Right lobe of liver (tissue), 6 donors: ENCODE data around the gene GRB10. TPM values are rescaled to one million over a fixed set of nuclear protein-coding genes. Genes with fewer than 3 reads are reported as not detected.

Experiments
- ATAC-seq, 4 donors: fragments of 200-7000 bp; cut with Tn5 transposase; one replicate each; pipeline ENCODE4 v1.9.1; 2020; ENCODE audit warnings: mild to moderate bottlenecking in 4 of 4, moderate library complexity in 4 of 4
- DNase-seq, 3 donors: peaks; one replicate each; pipeline ENCODE4 v3.0.0-alpha.2; 2020
- H3K27ac ChIP-seq, 3 donors: fragments of 200-600 bp; one replicate each; pipeline ENCODE4 v1.8.0; 2022
- H3K27me3 ChIP-seq, 2 donors: fragments of 200-600 bp; one replicate each; pipeline ENCODE4 v1.8.0; 2022
- H3K36me3 ChIP-seq, 4 donors: fragments of 200-600 bp; sonication (generic) in 1 of 4; one replicate each; pipeline versions ENCODE4 v1.5.1 to v1.8.0; 2017 to 2022; ENCODE audit warnings: control low read depth in 1 of 4
- H3K4me1 ChIP-seq, 4 donors: fragments of 200-600 bp; sonication (generic) in 1 of 4; one replicate each; pipeline versions ENCODE4 v1.5.1 to v1.8.0; 2017 to 2022; ENCODE audit warnings: control low read depth in 1 of 4
- H3K4me3 ChIP-seq, 3 donors: fragments of 200-600 bp; one replicate each; pipeline ENCODE4 v1.8.0; 2022
- H3K9me3 ChIP-seq, 4 donors: fragments of 200-600 bp; sonication (generic) in 1 of 4; one replicate each; pipeline versions ENCODE4 v1.5.1 to v1.8.0; 2017 to 2022; ENCODE audit warnings: control low read depth in 1 of 4
- CTCF ChIP-seq, 4 donors: fragments of 200-600 bp in 3 of 4; fragments of 450-650 bp in 1 of 4; IDR thresholded peaks; one replicate each; pipeline versions ENCODE4 v1.5.1 to v1.8.0; 2016 to 2022; ENCODE audit warnings: antibody characterized with exemption in 4 of 4, mild to moderate bottlenecking in 2 of 4
- POLR2A ChIP-seq: fragments of 450-650 bp; IDR thresholded peaks from one replicate; pipeline ENCODE4 v1.6.1; 2017; ENCODE audit warnings: antibody characterized with exemption, mild to moderate bottlenecking
- WGBS: methylation state at CpG from one replicate; pipeline ENCODE4 v1.1.6; 2018; ENCODE audit warnings: low coverage, low lambda C conversion rate; ENCODE audit not compliant: insufficient coverage; ENCODE audit errors: missing lambda C conversion rate; 5-methylcytosine and 5-hydroxymethylcytosine counted together
- intact Hi-C, 2 donors: fragments of 100-400 bp; cut with DNase I; formaldehyde crosslinking; loops; one replicate each; pipeline versions ENCODE4 v1.11.2 to v1.14.1; 2022
- total RNA-seq, 6 experiments: library from RNA; depleted of rRNA in 2 of 6; stranded (reverse); fragments of >200 nt in 2 of 6; fragmentation: NEBNext Ultra II Directional in 3 of 6; extraction: Animal tissue kit (Norgen Biotek cat#: 25700) in 3 of 6; gene quantifications; one replicate each; pipeline versions ENCODE4 v1.1.0 to v1.2.4, GENCODE V29; 2016 to 2023
- donor health status: DM: no; HTN: yes; CAD: no.
- donor health status: DM: no; HTN: no; CAD: no.
- donor health status: DM: no; HTN: no; CAD: no.
- donor health status: DM: no; HTN: yes; CAD: no.
- donor health status: DM: no; HTN: yes; CAD: no.

GRB10 gene
- total RNA-seq, 6 experiments from 2014 or later: 24.9 to 55.5 (median 40.0) TPM

- no peaks in the 10 kb centered on the region for H3K36me3 ChIP-seq
- 70% methylated on average over 15 of the region's 18 CpGs for WGBS
- peak overlapping the region in 1 of 3 donors; percentile 67 for H3K27ac ChIP-seq
- TF ChIP-seq POLR2A (no peak), CTCF (IDR thresholded peaks at IDR 0.05) (no peak)
- no peak for DNase-seq
- H3K4me3 ChIP-seq: no peak overlapping the region
- peak in 2 of 4 donors; percentile 7 to 43 for ATAC-seq
- intact Hi-C loops: no loop called here
- H3K27me3 ChIP-seq: no peaks in the 10 kb centered on the region
- peaks cover 0 to 48% (median 19%) of the 10 kb centered on the region in 4 donors for H3K4me1 ChIP-seq
- H3K9me3 ChIP-seq: no peaks in the 10 kb centered on the region
Observed at GRCh38 chr7:50724526-50725520, 57.9 kb downstream of the GRB10 start.

- intact Hi-C loops: no loop called here
- no peaks in the 10 kb centered on the region for H3K27me3 ChIP-seq
- H3K4me3 ChIP-seq: no peak overlapping the region
- TF ChIP-seq POLR2A: no peak
- no peak for TF ChIP-seq CTCF (IDR thresholded peaks at IDR 0.05)
- no peak overlapping the region for H3K27ac ChIP-seq
- H3K4me1 ChIP-seq: peaks cover 0 to 54% (median 21%) of the 10 kb centered on the region in 4 donors
- WGBS: 95% methylated on average over 6 of the region's 9 CpGs
- ATAC-seq (no peak), DNase-seq (no peak)
- H3K9me3 ChIP-seq: no peaks in the 10 kb centered on the region
- H3K36me3 ChIP-seq: no peaks in the 10 kb centered on the region
Observed at GRCh38 chr7:50723888-50724287, 58.8 kb downstream of the GRB10 start.

- H3K36me3 ChIP-seq: no peaks in the 10 kb centered on the region
- DNase-seq (no peak), ATAC-seq (no peak)
- WGBS: 81% methylated on average over 2 of the region's 4 CpGs
- no peaks in the 10 kb centered on the region for H3K27me3 ChIP-seq
- no peak overlapping the region for H3K27ac ChIP-seq
- no peak overlapping the region for H3K4me3 ChIP-seq
- TF ChIP-seq POLR2A (no peak), CTCF (IDR thresholded peaks at IDR 0.05) (no peak)
- H3K9me3 ChIP-seq: no peaks in the 10 kb centered on the region
- peaks cover 0 to 51% (median 20%) of the 10 kb centered on the region in 4 donors for H3K4me1 ChIP-seq
- intact Hi-C loops: no loop called here
Observed at GRCh38 chr7:50723173-50723572, 59.5 kb downstream of the GRB10 start.

GRCh38 chr7:50721661-50722259 lies 60.9 kb downstream of the GRB10 start:
- Histone ChIP-seq H3K9me3 (no peaks in the 10 kb centered on the region), H3K27me3 (no peaks in the 10 kb centered on the region), H3K4me3 (no peak overlapping the region), H3K4me1 (peaks cover 0 to 38% (median 14%) of the 10 kb centered on the region in 4 donors), H3K27ac (no peak overlapping the region), H3K36me3 (no peaks in the 10 kb centered on the region)
- WGBS: 80% methylated on average over 5 of the region's 10 CpGs
- ATAC-seq (peak; percentile 13 to 37 (median 20)), DNase-seq (no peak)
- intact Hi-C loops: no loop called here
- no peak for TF ChIP-seq CTCF (IDR thresholded peaks at IDR 0.05)
